ENCODE measurements around the gene MAPT. TPM values are rescaled to one million over a fixed set of nuclear protein-coding genes. Genes with fewer than 3 reads are reported as not detected.

MAPT gene
- total RNA-seq, 1 experiment from 2014 or later: 37.5 TPM

DNA sequence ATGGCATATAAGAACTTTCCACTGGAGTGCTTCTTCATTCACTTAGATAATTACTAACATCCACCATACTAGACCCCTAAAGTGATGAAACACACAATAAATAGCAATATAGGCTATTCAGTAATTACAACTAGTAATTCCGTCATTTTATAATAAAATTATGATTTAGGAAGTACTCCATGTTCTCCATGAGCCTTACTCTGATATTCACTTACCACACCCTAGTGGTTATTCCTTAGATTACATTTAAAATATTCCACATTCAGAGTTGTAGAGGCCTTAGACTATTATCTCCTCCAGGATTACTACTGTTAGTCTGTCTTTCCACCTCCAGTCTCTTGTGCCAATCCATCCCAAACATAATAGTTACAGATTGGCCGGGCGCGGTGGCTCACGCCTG, 167.1 kb downstream of the MAPT start:
- Histone ChIP-seq H3K4me2 (ENCODE audit: low read length) (no peak overlapping the region), H3K79me2 (ENCODE audit: insufficient read depth, low read length) (peaks cover 44% of the 10 kb centered on the region), H3K27me3 (ENCODE audit: insufficient read depth, low read length) (no peaks in the 10 kb centered on the region), H3K9ac (ENCODE audit: low read length) (no peak overlapping the region), H3K9me3 (ENCODE audit: control insufficient read depth in 1 of 2, insufficient read depth in 1 of 2, low read depth in 1 of 2, low read length in 2 of 2) (no peaks in the 10 kb centered on the region), H4K20me1 (ENCODE audit: insufficient read depth) (peaks cover 10% of the 10 kb centered on the region; the same call in 1 of the 2 replicates), H3K4me3 (replicated peaks in 1 of 2; ENCODE audit: low read depth in 1 of 2, low read length in 2 of 2) (no peak overlapping the region), H3K4me1 (ENCODE audit: control insufficient read depth in 1 of 2, insufficient read depth in 2 of 2, low read length in 2 of 2) (peaks cover 18 to 38% of the 10 kb centered on the region in 2 experiments), H2AFZ (ENCODE audit: low read depth, low read length, poor library complexity, severe bottlenecking) (no peak overlapping the region), H3K36me3 (ENCODE audit: control insufficient read depth in 1 of 2, insufficient read depth in 2 of 2, low read length in 2 of 2) (peaks cover 10 to 21% of the 10 kb centered on the region in 2 experiments), H3K9me2 (ENCODE audit: insufficient read depth) (no peaks in the 10 kb centered on the region), H3K27ac (ENCODE audit: low read depth, low read length) (no peak overlapping the region)
- TF ChIP-seq ZBTB33 (IDR thresholded peaks at IDR 0.05; ENCODE audit: extremely low read depth, insufficient replicate concordance, low read length) (no peak), TCF7L2 (IDR thresholded peaks at IDR 0.05; ENCODE audit: borderline replicate concordance, extremely low read depth, insufficient read depth, insufficient read length) (no peak), SP1 (IDR thresholded peaks at IDR 0.05; ENCODE audit: low read depth) (no peak), CEBPB (IDR thresholded peaks at IDR 0.05; ENCODE audit: low read depth) (no peak), RAD21 (IDR thresholded peaks at IDR 0.05; ENCODE audit: low read depth) (peak; percentile 41), EZH2 (IDR thresholded peaks at IDR 0.05) (no peak), ELF1 (IDR thresholded peaks at IDR 0.05; ENCODE audit: borderline replicate concordance, low read depth) (no peak)
- TF ChIP-seq, protein P1, sequence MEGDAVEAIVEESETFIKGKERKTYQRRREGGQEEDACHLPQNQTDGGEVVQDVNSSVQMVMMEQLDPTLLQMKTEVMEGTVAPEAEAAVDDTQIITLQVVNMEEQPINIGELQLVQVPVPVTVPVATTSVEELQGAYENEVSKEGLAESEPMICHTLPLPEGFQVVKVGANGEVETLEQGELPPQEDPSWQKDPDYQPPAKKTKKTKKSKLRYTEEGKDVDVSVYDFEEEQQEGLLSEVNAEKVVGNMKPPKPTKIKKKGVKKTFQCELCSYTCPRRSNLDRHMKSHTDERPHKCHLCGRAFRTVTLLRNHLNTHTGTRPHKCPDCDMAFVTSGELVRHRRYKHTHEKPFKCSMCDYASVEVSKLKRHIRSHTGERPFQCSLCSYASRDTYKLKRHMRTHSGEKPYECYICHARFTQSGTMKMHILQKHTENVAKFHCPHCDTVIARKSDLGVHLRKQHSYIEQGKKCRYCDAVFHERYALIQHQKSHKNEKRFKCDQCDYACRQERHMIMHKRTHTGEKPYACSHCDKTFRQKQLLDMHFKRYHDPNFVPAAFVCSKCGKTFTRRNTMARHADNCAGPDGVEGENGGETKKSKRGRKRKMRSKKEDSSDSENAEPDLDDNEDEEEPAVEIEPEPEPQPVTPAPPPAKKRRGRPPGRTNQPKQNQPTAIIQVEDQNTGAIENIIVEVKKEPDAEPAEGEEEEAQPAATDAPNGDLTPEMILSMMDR (IDR thresholded peaks at IDR 0.05 in 2 of 3, conservative IDR thresholded peaks at IDR 0.05 in 1 of 3; ENCODE audit: borderline replicate concordance in 1 of 3, insufficient read depth in 1 of 3, low read depth in 2 of 3, low read length in 2 of 3): peak; percentile 35 to 56 (median 45); a peak in 5 of 6 replicates
- TF ChIP-seq, protein P2, sequence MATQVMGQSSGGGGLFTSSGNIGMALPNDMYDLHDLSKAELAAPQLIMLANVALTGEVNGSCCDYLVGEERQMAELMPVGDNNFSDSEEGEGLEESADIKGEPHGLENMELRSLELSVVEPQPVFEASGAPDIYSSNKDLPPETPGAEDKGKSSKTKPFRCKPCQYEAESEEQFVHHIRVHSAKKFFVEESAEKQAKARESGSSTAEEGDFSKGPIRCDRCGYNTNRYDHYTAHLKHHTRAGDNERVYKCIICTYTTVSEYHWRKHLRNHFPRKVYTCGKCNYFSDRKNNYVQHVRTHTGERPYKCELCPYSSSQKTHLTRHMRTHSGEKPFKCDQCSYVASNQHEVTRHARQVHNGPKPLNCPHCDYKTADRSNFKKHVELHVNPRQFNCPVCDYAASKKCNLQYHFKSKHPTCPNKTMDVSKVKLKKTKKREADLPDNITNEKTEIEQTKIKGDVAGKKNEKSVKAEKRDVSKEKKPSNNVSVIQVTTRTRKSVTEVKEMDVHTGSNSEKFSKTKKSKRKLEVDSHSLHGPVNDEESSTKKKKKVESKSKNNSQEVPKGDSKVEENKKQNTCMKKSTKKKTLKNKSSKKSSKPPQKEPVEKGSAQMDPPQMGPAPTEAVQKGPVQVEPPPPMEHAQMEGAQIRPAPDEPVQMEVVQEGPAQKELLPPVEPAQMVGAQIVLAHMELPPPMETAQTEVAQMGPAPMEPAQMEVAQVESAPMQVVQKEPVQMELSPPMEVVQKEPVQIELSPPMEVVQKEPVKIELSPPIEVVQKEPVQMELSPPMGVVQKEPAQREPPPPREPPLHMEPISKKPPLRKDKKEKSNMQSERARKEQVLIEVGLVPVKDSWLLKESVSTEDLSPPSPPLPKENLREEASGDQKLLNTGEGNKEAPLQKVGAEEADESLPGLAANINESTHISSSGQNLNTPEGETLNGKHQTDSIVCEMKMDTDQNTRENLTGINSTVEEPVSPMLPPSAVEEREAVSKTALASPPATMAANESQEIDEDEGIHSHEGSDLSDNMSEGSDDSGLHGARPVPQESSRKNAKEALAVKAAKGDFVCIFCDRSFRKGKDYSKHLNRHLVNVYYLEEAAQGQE (IDR thresholded peaks at IDR 0.05; ENCODE audit: low read depth): no peak
- ChIA-PET POLR2A (no interaction called here), CTCF (interaction anchor here (0.7 to 3.8 kb wide), 4 partner anchors 10 to 132 kb away, joined by 3 to 13 read pairs (median 5); partner anchors contain the start of gene KANSL1), RAD21 (ENCODE audit: low non-redundant PET in 1 of 2, low total read pairs in 2 of 2, uncharacterized antibody in 2 of 2, unreplicated experiment in 2 of 2) (no interaction called here)
- no TSS peak for BruUV-seq (replicated peaks)
- ATAC-seq (peak; percentile 67), DNase-seq (ENCODE audit: low read depth, low spot score) (peak; percentile 23)
- intact Hi-C loops (cut with micrococcal nuclease): loop anchor here (2.0 kb wide), 1 partner anchor 17 kb away; no protein-coding TSS in a partner anchor

Data from HCT116 (cell line).